Activated CD4-positive, CD25-positive, alpha-beta regulatory T cell treated with anti-CD3 and anti-CD28 coated beads, Interleukin-2, amount 50 U/mL, for 72 hours (primary cell): Measurements from ENCODE around the gene PTPRK.

Experiments
- DNase-seq: peaks from one replicate; pipeline ENCODE4 v3.0.0; 2021

PTPRK gene

GRCh38 chr6:128241216-128241615, 279.2 kb downstream of the PTPRK start:
- DNase-seq, result no peak

DNA sequence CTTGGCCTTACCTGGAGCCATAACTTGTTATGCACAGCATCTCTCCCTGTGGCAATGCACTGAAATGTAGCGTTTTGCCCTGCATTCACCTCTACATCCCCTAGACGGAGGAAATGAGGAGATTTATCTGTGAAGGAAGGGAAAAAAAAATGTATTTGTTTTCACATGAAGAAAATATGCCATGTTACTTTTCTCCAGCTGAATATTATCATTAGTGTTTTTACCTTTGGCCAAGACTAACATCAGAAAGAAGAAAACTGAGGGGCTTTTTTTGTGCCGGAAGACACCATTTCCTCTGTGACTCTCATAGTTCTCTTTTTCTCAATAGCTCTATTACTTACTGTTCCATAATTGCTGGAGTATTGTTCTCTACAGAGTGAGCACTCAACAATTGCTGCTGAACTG, 280.4 kb downstream of the PTPRK start:
- DNase-seq, result no peak

DNA sequence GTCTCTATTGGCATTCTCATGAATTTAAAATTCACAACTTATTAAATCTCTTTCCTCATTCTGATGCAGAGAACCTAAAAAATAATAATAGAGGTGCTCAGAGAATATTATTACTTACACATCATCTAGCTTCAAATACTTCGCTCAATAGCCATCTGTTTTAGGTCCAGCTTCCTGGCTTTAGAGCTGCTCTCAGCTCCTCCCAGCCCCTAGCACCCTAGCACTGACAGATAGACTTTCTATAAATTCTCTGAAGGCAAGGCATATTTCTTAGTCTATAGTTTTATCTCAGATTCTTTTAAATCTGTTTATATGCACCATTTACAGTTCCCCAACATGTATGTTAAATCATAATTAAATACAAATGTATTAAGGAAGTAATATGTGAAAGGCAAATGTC, 281.3 kb downstream of the PTPRK start:
- no peak for DNase-seq

DNA sequence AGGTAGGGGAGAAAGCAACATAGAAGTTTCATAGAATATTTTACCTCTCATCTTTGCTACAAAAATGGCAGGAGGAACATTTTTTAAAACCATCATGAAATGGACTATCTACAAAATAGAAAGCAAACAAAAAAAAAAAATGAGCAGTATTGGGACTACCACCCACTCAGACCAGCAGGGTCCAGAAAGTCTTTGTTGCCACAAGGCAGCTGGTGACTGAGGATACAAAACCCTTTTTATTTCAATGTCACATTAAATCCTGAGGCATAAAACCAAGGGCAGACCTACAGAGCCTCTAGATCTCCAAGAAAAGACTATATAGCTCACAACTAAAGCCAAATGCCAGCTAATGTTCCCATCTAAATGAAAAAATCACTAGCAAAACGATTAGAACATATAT, 282.2 kb downstream of the PTPRK start:
- no peak for DNase-seq

DNA sequence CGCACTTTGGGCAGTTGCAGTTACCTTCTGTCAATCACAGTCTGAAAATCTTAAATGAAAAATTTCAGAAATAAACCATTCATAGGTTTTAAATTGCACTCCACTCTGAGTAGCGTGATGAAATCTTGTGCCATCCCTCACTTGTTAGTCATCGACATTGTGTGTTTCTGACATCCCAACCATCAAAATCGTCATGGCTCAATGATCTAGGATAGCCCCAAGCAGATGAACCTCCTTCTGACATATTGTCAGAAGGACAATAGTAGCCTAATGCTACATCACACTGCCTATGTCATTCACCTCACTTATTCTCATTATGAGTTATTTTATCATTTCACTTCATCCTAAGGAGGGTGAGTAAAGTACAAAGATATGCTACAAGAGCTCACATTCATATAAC, 284.8 kb downstream of the PTPRK start:
- DNase-seq, result no peak

GRCh38 chr6:128233531-128233930, 286.9 kb downstream of the PTPRK start:
- no peak for DNase-seq

DNA sequence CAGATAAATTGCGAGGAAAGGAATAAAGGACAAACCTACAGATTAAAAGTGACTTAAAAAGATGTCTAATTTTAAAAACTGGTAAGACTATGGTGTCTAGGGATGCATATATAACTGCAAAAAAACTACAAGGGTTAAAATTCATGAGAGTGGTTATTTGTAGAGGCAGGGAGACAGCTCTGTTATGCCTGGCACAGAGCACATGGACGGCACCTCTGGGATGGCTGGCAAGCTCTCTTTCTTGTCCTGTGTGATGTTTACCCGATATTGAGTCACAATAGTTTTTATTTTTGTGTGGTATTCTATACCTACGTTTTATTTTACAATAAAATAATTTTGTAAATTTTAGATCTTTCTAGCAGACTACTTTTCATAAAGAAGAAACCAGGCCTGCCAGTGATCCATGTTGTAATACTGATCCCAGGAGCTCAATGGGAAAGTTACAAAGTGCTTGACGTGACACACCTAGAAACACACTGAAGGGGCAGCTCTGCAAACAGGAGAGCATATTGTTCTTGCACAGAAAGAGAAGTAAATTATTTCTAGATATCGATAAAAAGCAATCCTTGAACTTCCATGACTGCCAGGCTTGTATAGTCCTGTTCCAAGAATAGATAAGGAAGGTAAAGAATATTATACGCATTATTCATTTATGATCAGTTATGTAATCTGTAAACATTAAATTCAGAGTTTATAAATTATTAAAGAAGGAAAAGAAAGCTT, 290.0 kb downstream of the PTPRK start:
- no peak for DNase-seq

- DNase-seq, result no peak
Measured at GRCh38 chr6:128225612-128226011, 294.8 kb downstream of the PTPRK start.

DNA sequence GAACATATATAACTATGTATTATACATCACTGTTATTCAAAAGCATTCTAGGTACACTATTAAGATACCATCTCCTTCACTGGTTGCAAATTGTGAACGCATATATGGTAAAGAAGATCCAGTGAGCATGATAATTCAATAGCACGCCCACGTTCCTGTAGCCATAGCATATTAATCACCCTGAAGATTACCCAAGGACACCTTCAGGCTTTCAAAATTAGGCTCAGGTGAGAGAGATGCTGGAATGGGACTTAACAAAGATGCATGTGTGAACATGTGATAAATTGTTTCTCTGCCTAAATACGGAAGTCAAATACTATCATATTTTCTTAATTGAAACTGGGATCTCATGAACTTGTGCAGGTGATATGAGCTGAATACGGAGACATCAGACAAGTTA, 303.5 kb downstream of the PTPRK start:
- DNase-seq, result no peak

GRCh38 chr6:128209771-128210170, 310.6 kb downstream of the PTPRK start:
- no peak for DNase-seq

DNA sequence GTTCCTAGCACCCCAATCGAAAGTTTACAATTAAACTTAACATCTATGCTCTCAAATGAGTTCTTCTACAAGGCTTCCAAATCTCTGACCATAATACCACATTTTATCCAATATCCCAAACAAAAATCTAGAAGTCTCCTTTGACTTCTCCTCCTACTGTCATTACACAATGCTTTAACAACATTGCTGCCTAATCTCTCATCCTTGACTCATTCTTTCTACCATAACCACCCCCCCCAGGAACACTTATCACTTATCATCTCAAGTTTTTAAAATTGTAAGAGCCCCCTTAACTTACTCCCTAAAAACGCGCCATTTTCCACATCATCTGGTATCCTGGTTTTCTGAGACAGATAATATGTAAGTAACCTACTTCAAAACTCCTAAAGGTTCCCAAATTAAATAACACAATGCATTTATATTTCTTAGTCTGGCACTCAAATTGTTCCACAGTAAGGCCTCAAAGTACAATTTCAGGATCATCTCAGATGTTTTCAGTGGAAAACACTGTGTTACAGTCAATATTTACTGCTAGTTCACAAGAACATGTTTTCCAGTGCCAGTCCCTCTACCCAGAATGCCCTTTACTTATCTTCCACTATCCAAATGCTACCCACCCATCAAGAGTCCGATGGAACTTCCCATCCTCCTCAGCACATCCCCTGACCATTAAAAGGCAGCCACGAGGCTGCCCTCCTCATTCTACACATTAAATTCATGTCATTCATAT, 311.4 kb downstream of the PTPRK start:
- DNase-seq, result no peak

GRCh38 chr6:128208078-128208477, 312.3 kb downstream of the PTPRK start:
- DNase-seq, result no peak

GRCh38 chr6:128206610-128207426, 313.6 kb downstream of the PTPRK start:
- DNase-seq, result no peak

DNA sequence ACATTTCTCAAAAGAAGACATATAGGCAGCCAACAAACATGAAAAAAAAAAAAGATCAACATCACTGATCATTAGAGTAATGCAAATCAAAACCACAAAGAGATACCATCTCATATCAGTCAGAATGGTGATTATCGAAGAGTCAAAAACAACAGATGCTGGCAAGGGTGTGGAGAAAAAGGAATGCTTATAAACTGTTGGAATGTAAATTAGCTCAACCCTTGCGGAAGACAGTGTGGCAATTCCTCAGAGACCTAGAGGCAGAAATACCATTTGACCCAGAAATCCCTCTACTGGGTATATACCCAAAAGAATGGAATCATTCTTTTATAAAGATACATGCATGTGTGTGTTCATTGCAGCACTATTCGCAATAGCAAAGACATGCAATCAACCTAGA, 315.8 kb downstream of the PTPRK start:
- no peak for DNase-seq

GRCh38 chr6:128202169-128202765, 318.1 kb downstream of the PTPRK start:
- DNase-seq, result no peak

GRCh38 chr6:128200789-128201188, 319.6 kb downstream of the PTPRK start:
- DNase-seq, result no peak

DNA sequence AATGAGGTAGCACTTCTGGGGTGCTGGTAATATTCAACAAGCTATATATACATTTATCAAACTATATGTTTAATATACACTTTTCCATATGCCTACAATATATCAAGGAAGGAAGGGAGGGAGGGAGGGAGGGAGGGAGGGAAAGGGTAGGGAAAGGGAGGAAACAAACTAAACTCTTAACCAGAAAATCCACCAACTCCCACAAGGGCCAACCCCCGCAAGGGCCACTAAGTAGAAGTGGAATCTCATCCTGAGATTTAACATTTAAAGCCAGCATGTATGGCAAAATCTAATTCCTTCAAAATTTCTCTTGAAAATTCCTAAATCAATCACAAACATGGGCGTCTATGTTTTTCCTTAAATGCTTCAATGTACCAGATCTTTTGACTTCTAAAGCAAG, 320.9 kb downstream of the PTPRK start:
- DNase-seq, result no peak

- DNase-seq, result no peak
Measured at GRCh38 chr6:128192972-128193371, 327.4 kb downstream of the PTPRK start.

DNA sequence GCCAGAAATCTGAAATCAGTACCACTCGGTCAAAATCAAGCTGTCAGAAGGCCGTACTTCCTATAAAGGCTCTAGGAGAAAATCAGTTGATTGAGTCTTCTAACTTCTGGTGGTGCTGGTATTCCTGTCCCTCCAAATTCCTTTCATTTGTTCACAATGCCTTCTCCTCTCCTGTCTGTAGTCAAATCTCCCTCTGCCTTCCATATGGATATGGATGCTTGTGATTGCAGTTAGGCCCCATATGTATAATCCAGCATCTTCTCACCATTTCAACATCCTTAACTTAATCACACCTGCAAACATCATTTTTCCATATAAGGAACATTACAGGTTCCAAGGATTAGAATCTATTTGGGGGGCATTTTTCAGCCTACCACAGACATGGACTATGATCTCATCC, 331.7 kb downstream of the PTPRK start:
- DNase-seq, result no peak

DNA sequence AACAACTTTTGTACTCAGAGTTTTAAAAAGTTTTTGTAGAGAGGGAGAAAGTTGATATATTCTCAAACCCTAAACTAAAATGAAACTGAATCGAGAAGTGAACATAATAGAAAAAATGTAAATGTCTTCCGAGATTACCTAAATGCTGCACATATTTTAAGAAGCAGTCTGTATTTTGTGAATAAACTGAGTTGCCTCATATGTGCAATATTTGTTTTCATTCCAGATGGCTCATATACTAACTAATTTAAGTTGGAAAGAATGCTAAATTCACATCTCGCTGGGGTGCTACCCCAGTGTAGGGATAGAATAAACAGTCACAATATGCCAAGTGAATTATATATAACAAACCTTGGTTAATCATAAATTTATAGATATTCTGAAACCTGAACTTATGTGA, 333.7 kb downstream of the PTPRK start:
- no peak for DNase-seq

GRCh38 chr6:128179876-128180438, 340.4 kb downstream of the PTPRK start:
- DNase-seq, result no peak

- no peak for DNase-seq
Measured at GRCh38 chr6:128174724-128175123, 345.7 kb downstream of the PTPRK start.
